SK-N-MC (cell line): ENCODE data around the gene GALNT6.

ENCODE experiments used
- EZH2 ChIP-seq: fragments of 200-600 bp; sonication (generic); IDR thresholded peaks from one replicate; pipeline ENCODE4 v1.6.1; 2017; ENCODE audit warnings: antibody characterized with exemption
- FOXP2 ChIP-seq: optimal IDR thresholded peaks from 2 replicates; pipeline ENCODE3; 2011; ENCODE audit warnings: mild to moderate bottlenecking, moderate library complexity; ENCODE audit not compliant: insufficient read depth; ENCODE audit errors: extremely low read length, control extremely low read depth
- POLR2AphosphoS5 ChIP-seq: IDR thresholded peaks from 2 replicates; pipeline ENCODE4 v1.6.1; 2012; ENCODE audit warnings: mild to moderate bottlenecking, low read depth, low read length, borderline replicate concordance

DNA sequence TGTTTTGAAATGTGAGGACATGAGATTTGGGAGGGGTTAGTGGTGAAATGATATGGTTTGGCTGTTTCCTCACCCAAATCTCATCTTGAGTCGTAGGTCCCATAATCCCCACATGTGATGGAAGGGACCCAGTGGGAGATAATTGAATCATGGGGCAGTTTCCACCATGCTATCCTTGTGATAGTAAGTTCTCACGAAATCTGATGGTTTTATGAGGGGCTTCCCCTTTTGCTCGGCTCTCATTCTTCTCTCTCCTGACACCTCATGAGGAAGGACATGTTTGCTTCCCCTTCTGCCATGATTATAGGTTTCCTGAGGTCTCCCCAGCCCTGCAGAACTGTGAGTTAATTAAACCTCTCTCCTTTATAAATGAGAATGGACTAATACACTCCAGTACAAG, 18.0 kb downstream of the GALNT6 start:
- TF ChIP-seq EZH2 (no peak), POLR2AphosphoS5 (no peak), FOXP2 (no peak)
